ENCODE data around the gene SIRPB1. TPM values are rescaled to one million over a fixed set of nuclear protein-coding genes. Genes with fewer than 3 reads are reported as not detected.

The SIRPB1 gene
- total RNA-seq, 2 donors from 2014 or later: 0.42 to 0.66 TPM

- Histone ChIP-seq H3K4me1 (ENCODE audit: control insufficient read depth, insufficient read depth, low read length) (no peaks in the 10 kb centered on the region), H3K9me3 (ENCODE audit: control insufficient read depth, low read length) (no peaks in the 10 kb centered on the region), H3K4me3 (ENCODE audit: low read length) (no peak overlapping the region), H3K9ac (ENCODE audit: extremely low read depth, low read length, poor library complexity, severe bottlenecking) (no peak overlapping the region), H3K27ac (ENCODE audit: low read depth, low read length) (no peak overlapping the region), H3K36me3 (ENCODE audit: control insufficient read depth, insufficient read depth, low read length) (no peaks in the 10 kb centered on the region), H3K27me3 (ENCODE audit: control insufficient read depth, insufficient read depth, low read length, poor library complexity, severe bottlenecking) (no peaks in the 10 kb centered on the region)
- no peak for DNase-seq
- Mint-ChIP-seq H3K27ac (no peak overlapping the region), H3K9me3 (no peaks in the 10 kb centered on the region), H3K27me3 (ENCODE audit: insufficient read depth) (peaks cover 3% of the 10 kb centered on the region), H3K4me3 (no peak overlapping the region), H3K36me3 (ENCODE audit: low read depth) (no peaks in the 10 kb centered on the region), H3K4me1 (no peaks in the 10 kb centered on the region)
- no peak for TF ChIP-seq CTCF (conservative IDR thresholded peaks at IDR 0.05)
- WGBS, 2 experiments (ENCODE audit: insufficient coverage in 1 of 2, insufficient read length in 1 of 2): 90% methylated on average over 2 of the region's 2 CpGs; no CpG with 5 or more reads in 1 of the 2 experiments
Measured at GRCh38 chr20:1625083-1625690, 5.4 kb upstream of the SIRPB1 start.

- no peaks in the 10 kb centered on the region for H3K36me3 Mint-ChIP-seq (ENCODE audit: low read depth)
- no peak overlapping the region for H3K4me3 Mint-ChIP-seq
Measured at GRCh38 chr20:1623501-1624205, 3.8 kb upstream of the SIRPB1 start.

GRCh38 chr20:1622450-1622849 is 2.6 kb upstream of the SIRPB1 start:
- Histone ChIP-seq H3K36me3 (ENCODE audit: control insufficient read depth, insufficient read depth, low read length) (no peaks in the 10 kb centered on the region), H3K27ac (ENCODE audit: low read depth, low read length) (no peak overlapping the region), H3K4me1 (ENCODE audit: control insufficient read depth, insufficient read depth, low read length) (no peaks in the 10 kb centered on the region), H3K9ac (ENCODE audit: extremely low read depth, low read length, poor library complexity, severe bottlenecking) (no peak overlapping the region), H3K4me3 (ENCODE audit: low read length) (no peak overlapping the region), H3K9me3 (ENCODE audit: control insufficient read depth, low read length) (no peaks in the 10 kb centered on the region), H3K27me3 (ENCODE audit: control insufficient read depth, insufficient read depth, low read length, poor library complexity, severe bottlenecking) (no peaks in the 10 kb centered on the region)
- TF ChIP-seq CTCF (conservative IDR thresholded peaks at IDR 0.05): no peak
- no peaks in the 10 kb centered on the region for H3K27me3 Mint-ChIP-seq (ENCODE audit: insufficient read depth)
- no peaks in the 10 kb centered on the region for H3K4me1 Mint-ChIP-seq
- no peak overlapping the region for H3K4me3 Mint-ChIP-seq
- 56% methylated on average over 1 of the region's 1 CpG; no CpG with 5 or more reads in 1 of the 2 experiments for WGBS, 2 experiments (ENCODE audit: insufficient coverage in 1 of 2, insufficient read length in 1 of 2)
- no peaks in the 10 kb centered on the region for H3K36me3 Mint-ChIP-seq (ENCODE audit: low read depth)
- DNase-seq: no peak
- H3K27ac Mint-ChIP-seq: no peak overlapping the region
- H3K9me3 Mint-ChIP-seq: peaks cover 6% of the 10 kb centered on the region

More at GRCh38 chr20:1623501-1624205, 3.8 kb upstream of the SIRPB1 start:
- no peak for DNase-seq
- Mint-ChIP-seq H3K4me1 (no peaks in the 10 kb centered on the region), H3K9me3 (peaks cover 2% of the 10 kb centered on the region), H3K27ac (no peak overlapping the region), H3K27me3 (ENCODE audit: insufficient read depth) (no peaks in the 10 kb centered on the region)
- Histone ChIP-seq H3K9me3 (ENCODE audit: control insufficient read depth, low read length) (no peaks in the 10 kb centered on the region), H3K27me3 (ENCODE audit: control insufficient read depth, insufficient read depth, low read length, poor library complexity, severe bottlenecking) (no peaks in the 10 kb centered on the region), H3K36me3 (ENCODE audit: control insufficient read depth, insufficient read depth, low read length) (no peaks in the 10 kb centered on the region), H3K4me1 (ENCODE audit: control insufficient read depth, insufficient read depth, low read length) (no peaks in the 10 kb centered on the region), H3K4me3 (ENCODE audit: low read length) (no peak overlapping the region), H3K27ac (ENCODE audit: low read depth, low read length) (no peak overlapping the region), H3K9ac (ENCODE audit: extremely low read depth, low read length, poor library complexity, severe bottlenecking) (no peak overlapping the region)
- 90 to 94% methylated on average over 5 to 14 of the region's 14 CpGs for WGBS, 2 experiments (ENCODE audit: insufficient coverage in 1 of 2, insufficient read length in 1 of 2)
- no peak for TF ChIP-seq CTCF (conservative IDR thresholded peaks at IDR 0.05)

All from endodermal cell (in vitro differentiated cells).